T-helper 1 cell treated with Interleukin-12 subunit alpha and Interleukin-12 subunit beta and Interleukin-4 antibody, amounts not matched to agents 30 μg/mL and 1 μg/mL, for 36 hours (primary cell): ENCODE measurements around the gene DUSP6.
A peak's percentile ranks its signal among the peaks of the same experiment; 100 is the strongest.

Source experiments
- H3K27ac Mint-ChIP-seq: one replicate; pipeline ENCODE4 v1.8.0; 2021; ENCODE audit warnings: mild to moderate bottlenecking, mixed read lengths
- H3K27me3 Mint-ChIP-seq: one replicate; pipeline ENCODE4 v1.8.0; 2021; ENCODE audit warnings: low read depth, mixed read lengths
- H3K36me3 Mint-ChIP-seq: one replicate; pipeline ENCODE4 v1.8.0; 2021; ENCODE audit warnings: low read depth, mixed read lengths
- H3K4me1 Mint-ChIP-seq: one replicate; pipeline ENCODE4 v1.8.0; 2021; ENCODE audit warnings: low read depth, mixed read lengths
- H3K4me3 Mint-ChIP-seq: one replicate; pipeline ENCODE4 v1.8.0; 2021; ENCODE audit warnings: mild to moderate bottlenecking, moderate library complexity, mixed read lengths
- H3K9me3 Mint-ChIP-seq: one replicate; pipeline ENCODE4 v1.8.0; 2021; ENCODE audit warnings: mixed read lengths

Gene DUSP6

GRCh38 chr12:89316705-89317139 is 35.6 kb downstream of the DUSP6 start:
- H3K4me3 Mint-ChIP-seq = no peak overlapping the region
- no peak overlapping the region for H3K27ac Mint-ChIP-seq
- peaks cover 17% of the 10 kb centered on the region for H3K4me1 Mint-ChIP-seq
- no peaks in the 10 kb centered on the region for H3K27me3 Mint-ChIP-seq
- no peaks in the 10 kb centered on the region for H3K9me3 Mint-ChIP-seq
- H3K36me3 Mint-ChIP-seq = peaks cover 2% of the 10 kb centered on the region

- Mint-ChIP-seq H3K9me3 (peaks cover under 1% of the 10 kb centered on the region), H3K27ac (no peak overlapping the region), H3K4me3 (no peak overlapping the region), H3K27me3 (no peaks in the 10 kb centered on the region), H3K36me3 (peaks cover 3% of the 10 kb centered on the region), H3K4me1 (peaks cover 26% of the 10 kb centered on the region)
Observed at GRCh38 chr12:89314060-89314761, 38.1 kb downstream of the DUSP6 start.

DNA sequence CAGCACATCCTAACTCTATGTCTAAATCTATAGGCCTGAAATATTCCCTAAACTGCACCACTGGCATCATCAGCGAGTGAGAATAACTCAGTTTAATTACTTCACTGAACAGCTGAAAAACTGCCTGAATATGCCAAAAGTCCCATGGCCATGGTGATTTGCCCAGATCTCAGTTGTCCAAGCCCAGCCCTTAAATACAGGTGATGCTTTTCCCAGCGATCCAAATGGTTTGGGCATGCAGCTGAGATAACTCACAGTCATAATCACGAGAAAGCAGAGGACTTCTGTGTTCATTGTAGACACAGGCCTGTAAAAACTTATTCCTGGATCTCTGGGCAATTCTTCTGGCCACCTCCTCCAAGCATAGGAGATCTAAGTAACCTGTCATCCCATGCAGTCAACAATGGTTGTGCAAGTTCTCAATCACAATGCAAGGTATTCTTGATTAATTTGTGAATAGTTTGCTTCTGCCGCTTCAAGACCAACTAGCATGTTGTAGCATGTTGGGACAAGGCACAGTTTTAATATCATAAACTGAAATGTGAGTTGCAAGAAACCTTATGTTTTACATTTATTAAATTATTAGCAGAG is 40.5 kb downstream of the DUSP6 start:
- H3K27me3 Mint-ChIP-seq = no peaks in the 10 kb centered on the region

DNA sequence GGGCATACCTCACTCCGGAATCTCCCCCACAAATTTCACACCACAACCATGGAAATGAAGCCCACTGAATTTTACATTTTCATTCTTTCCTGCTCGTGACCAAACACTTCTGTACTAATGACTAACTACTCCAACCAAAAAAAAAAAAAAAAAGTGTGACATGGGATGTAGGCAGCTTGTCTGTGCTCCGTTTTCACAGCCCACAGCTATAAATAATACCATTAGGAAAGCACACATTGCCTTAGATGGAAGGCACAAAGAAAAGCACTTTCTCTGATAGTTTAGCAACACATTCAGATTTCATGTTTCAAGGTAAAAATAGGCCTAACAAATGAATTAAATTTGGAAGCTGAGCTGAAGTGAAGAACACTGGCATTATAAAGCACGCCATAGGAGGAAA is 42.5 kb downstream of the DUSP6 start:
- H3K36me3 Mint-ChIP-seq = peaks cover 5% of the 10 kb centered on the region
- H3K4me1 Mint-ChIP-seq = peaks cover 40% of the 10 kb centered on the region
- H3K9me3 Mint-ChIP-seq = peaks cover 7% of the 10 kb centered on the region
- H3K27ac Mint-ChIP-seq = no peak overlapping the region
- no peak overlapping the region for H3K4me3 Mint-ChIP-seq
- no peaks in the 10 kb centered on the region for H3K27me3 Mint-ChIP-seq

More for the DNA sequence above, 40.5 kb downstream of the DUSP6 start:
- Mint-ChIP-seq H3K27ac (no peak overlapping the region), H3K4me1 (peaks cover 43% of the 10 kb centered on the region), H3K4me3 (no peak overlapping the region), H3K9me3 (peaks cover 7% of the 10 kb centered on the region), H3K36me3 (peaks cover 5% of the 10 kb centered on the region)

GRCh38 chr12:89309440-89309802 is 42.9 kb downstream of the DUSP6 start:
- Mint-ChIP-seq H3K9me3 (peaks cover 7% of the 10 kb centered on the region), H3K27ac (no peak overlapping the region), H3K4me1 (peaks cover 37% of the 10 kb centered on the region), H3K4me3 (no peak overlapping the region), H3K27me3 (no peaks in the 10 kb centered on the region), H3K36me3 (peaks cover 5% of the 10 kb centered on the region)

DNA sequence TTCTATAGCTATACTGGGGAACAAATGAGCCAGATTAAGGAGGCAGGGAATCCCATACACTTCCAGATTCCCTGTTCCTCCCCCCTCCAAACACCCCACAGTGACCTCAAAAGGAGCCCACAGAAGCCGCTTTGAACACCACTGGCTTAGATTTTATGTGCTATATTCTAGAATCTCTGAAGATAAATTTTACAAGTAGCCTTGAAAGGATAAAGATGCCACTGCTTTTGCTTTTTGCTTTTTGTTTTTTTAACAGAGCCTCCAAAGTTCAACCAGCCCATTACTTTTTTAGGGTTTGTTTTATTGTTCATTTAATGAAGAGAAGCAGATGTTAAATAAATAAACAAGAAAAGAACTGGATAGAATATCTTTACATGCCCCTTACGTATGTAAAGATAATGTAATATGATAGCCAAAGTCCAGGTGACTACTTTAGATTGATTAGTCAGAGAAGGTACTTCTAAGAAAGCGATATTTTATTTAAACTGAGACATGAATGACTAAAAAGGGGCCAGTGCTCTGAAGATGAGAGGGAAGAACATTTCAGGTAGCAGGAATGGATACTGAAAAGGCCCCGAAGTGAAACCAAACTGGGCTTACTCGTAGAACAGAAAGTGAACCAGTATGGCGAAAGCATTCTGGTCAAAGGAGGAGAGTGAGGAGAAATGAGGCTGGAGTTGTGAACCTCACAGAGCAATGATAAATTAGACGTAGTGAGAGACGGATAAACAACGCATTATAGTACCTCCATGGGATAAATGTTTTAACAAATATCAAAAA is 44.6 kb downstream of the DUSP6 start:
- peaks cover 7% of the 10 kb centered on the region for H3K9me3 Mint-ChIP-seq
- no peaks in the 10 kb centered on the region for H3K27me3 Mint-ChIP-seq
- H3K4me3 Mint-ChIP-seq = peak overlapping the region; percentile 48
- peak overlapping the region; percentile 60 for H3K27ac Mint-ChIP-seq
- peaks cover 4% of the 10 kb centered on the region for H3K36me3 Mint-ChIP-seq
- peaks cover 32% of the 10 kb centered on the region for H3K4me1 Mint-ChIP-seq

DNA sequence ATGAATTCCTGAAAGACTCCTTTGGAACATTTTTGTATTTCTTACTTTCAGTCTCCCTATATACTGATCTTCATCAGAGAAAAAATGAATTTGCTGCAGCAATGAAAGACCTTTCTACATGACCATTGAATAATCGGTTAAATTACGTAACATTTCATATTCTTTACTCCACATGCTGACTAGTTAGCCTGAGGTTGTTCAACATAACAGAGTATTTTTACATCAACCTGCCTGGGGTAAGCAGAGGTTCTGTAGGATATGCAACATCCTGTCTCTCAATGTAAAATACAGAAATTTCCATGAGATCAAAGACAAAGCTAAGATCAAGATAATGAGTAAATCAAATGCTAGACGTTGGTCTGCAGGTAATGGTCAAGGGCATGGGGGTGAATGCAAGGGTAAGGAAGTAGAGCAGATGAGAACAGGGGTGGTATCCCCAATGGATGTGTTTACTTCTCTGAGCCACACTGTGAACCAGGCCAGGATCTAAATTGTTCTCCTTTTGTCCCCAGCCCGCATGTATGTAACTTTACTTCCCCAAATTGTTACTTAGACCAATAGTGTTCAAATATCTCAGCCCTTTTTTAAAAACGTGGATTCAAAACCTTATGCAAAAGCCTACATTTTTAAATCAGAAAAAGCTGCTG is 45.4 kb downstream of the DUSP6 start:
- H3K27ac Mint-ChIP-seq = peak overlapping the region; percentile 26
- H3K36me3 Mint-ChIP-seq = peaks cover 4% of the 10 kb centered on the region
- no peaks in the 10 kb centered on the region for H3K27me3 Mint-ChIP-seq
- peaks cover 32% of the 10 kb centered on the region for H3K4me1 Mint-ChIP-seq
- no peak overlapping the region for H3K4me3 Mint-ChIP-seq
- peaks cover 7% of the 10 kb centered on the region for H3K9me3 Mint-ChIP-seq

DNA sequence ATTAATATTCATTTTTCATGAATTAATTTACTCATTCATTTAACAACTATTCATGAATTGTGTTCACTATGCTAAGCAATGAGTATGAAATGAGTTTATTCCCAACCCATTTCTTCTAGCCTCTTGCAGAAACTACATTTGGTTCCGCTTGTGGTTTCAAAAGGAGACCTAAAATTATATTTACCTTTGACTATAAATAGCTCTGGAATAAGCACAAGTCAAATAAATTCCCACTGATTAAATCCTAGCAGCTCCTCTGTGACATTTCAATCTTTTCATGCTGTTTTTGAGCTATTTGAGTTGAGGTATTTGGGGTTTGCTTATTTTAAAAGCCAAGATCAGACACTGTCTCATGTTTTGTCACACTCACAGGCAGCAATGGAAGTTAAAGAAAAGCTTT is 46.9 kb downstream of the DUSP6 start:
- H3K4me3 Mint-ChIP-seq = no peak overlapping the region
- H3K9me3 Mint-ChIP-seq = peaks cover 7% of the 10 kb centered on the region
- H3K36me3 Mint-ChIP-seq = peaks cover 2% of the 10 kb centered on the region
- peaks cover 32% of the 10 kb centered on the region for H3K4me1 Mint-ChIP-seq
- H3K27ac Mint-ChIP-seq = no peak overlapping the region
- no peaks in the 10 kb centered on the region for H3K27me3 Mint-ChIP-seq

GRCh38 chr12:89299931-89300330 is 52.4 kb downstream of the DUSP6 start:
- Mint-ChIP-seq H3K27me3 (peaks cover 20% of the 10 kb centered on the region), H3K4me1 (peaks cover 2% of the 10 kb centered on the region), H3K27ac (no peak overlapping the region), H3K4me3 (no peak overlapping the region), H3K9me3 (peaks cover 7% of the 10 kb centered on the region), H3K36me3 (peaks cover 4% of the 10 kb centered on the region)

DNA sequence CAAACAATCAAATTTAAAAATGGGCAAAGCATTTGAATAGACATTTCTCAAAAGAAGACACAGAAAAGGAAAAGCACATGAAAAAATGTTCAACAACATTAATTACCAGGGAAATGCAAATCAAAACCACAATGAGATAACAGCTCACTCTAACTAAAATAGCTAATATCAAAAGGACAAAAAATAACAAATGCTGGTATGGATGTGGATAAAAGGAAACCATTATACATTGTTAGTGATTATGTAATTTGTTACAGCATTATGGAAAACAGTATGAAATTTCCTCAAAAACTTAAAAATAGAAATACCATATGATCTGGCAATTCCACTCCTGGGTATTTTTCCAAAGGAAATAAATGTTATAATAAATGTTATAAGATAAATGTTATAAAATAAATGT is 52.9 kb downstream of the DUSP6 start:
- Mint-ChIP-seq H3K9me3 (peaks cover 10% of the 10 kb centered on the region), H3K27ac (no peak overlapping the region), H3K36me3 (peaks cover 5% of the 10 kb centered on the region), H3K4me1 (peaks cover 2% of the 10 kb centered on the region), H3K27me3 (peaks cover 21% of the 10 kb centered on the region), H3K4me3 (no peak overlapping the region)
